Nephron (organoid): ENCODE data around the gene SLC6A9.

ENCODE experiments used
- H3K27ac Mint-ChIP-seq, 3 experiments: 2 replicates each; pipeline ENCODE4 v1.8.0; 2020; ENCODE audit warnings: mixed read lengths in 3 of 3, mild to moderate bottlenecking in 2 of 3, moderate library complexity in 1 of 3
- H3K27me3 Mint-ChIP-seq: 2 replicates; pipeline ENCODE4 v1.8.0; 2021; ENCODE audit warnings: low read depth, mild to moderate bottlenecking, moderate library complexity, mixed read lengths
- H3K36me3 Mint-ChIP-seq: 2 replicates; pipeline ENCODE4 v1.8.0; 2020; ENCODE audit warnings: low read depth, mixed read lengths
- H3K4me1 Mint-ChIP-seq: 2 replicates; pipeline ENCODE4 v1.8.0; 2020; ENCODE audit warnings: mixed read lengths
- H3K4me3 Mint-ChIP-seq, 3 experiments: 2 replicates each; pipeline ENCODE4 v1.8.0; 2020; ENCODE audit warnings: mild to moderate bottlenecking in 3 of 3, mixed read lengths in 3 of 3, moderate library complexity in 2 of 3
- H3K9me3 Mint-ChIP-seq: 2 replicates; pipeline ENCODE4 v1.8.0; 2020; ENCODE audit warnings: mixed read lengths
- TF ChIP-seq, protein P1 (sequence below), 3 experiments: fragments of 200-600 bp; sonication (generic); IDR thresholded peaks; one replicate each; pipeline ENCODE4 v1.5.0; 2021; ENCODE audit warnings: antibody characterized with exemption in 3 of 3; ENCODE audit not compliant: unreplicated experiment in 3 of 3

The SLC6A9 gene

DNA sequence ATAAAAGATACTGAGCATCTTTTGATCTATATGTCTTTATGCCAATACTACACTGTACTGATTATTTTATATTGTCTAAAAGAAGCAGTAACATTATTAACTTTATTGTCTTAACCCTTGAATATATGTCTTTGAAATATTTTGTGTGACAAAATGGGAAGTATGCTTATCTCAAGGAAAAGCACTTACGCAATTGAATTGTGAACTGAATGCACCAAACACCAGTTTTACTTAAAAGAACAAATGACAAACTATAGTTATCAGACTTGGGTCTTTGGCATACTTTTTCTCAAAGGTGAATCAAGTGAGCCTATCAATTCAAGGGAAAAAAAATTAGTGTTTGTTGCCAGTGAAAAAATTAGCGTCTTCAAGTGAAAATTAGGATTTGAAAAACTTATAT is 9.2 kb upstream of the SLC6A9 start:
- peaks cover 8% of the 10 kb centered on the region for H3K27me3 Mint-ChIP-seq
- H3K4me1 Mint-ChIP-seq: peaks cover 28% of the 10 kb centered on the region
- H3K27ac Mint-ChIP-seq: no peak overlapping the region
- H3K36me3 Mint-ChIP-seq: no peaks in the 10 kb centered on the region
- no peak overlapping the region for H3K4me3 Mint-ChIP-seq
- TF ChIP-seq, protein P1, sequence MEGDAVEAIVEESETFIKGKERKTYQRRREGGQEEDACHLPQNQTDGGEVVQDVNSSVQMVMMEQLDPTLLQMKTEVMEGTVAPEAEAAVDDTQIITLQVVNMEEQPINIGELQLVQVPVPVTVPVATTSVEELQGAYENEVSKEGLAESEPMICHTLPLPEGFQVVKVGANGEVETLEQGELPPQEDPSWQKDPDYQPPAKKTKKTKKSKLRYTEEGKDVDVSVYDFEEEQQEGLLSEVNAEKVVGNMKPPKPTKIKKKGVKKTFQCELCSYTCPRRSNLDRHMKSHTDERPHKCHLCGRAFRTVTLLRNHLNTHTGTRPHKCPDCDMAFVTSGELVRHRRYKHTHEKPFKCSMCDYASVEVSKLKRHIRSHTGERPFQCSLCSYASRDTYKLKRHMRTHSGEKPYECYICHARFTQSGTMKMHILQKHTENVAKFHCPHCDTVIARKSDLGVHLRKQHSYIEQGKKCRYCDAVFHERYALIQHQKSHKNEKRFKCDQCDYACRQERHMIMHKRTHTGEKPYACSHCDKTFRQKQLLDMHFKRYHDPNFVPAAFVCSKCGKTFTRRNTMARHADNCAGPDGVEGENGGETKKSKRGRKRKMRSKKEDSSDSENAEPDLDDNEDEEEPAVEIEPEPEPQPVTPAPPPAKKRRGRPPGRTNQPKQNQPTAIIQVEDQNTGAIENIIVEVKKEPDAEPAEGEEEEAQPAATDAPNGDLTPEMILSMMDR (IDR thresholded peaks at IDR 0.05; ENCODE audit: unreplicated experiment in 3 of 3): no peak
- H3K9me3 Mint-ChIP-seq: no peaks in the 10 kb centered on the region

DNA sequence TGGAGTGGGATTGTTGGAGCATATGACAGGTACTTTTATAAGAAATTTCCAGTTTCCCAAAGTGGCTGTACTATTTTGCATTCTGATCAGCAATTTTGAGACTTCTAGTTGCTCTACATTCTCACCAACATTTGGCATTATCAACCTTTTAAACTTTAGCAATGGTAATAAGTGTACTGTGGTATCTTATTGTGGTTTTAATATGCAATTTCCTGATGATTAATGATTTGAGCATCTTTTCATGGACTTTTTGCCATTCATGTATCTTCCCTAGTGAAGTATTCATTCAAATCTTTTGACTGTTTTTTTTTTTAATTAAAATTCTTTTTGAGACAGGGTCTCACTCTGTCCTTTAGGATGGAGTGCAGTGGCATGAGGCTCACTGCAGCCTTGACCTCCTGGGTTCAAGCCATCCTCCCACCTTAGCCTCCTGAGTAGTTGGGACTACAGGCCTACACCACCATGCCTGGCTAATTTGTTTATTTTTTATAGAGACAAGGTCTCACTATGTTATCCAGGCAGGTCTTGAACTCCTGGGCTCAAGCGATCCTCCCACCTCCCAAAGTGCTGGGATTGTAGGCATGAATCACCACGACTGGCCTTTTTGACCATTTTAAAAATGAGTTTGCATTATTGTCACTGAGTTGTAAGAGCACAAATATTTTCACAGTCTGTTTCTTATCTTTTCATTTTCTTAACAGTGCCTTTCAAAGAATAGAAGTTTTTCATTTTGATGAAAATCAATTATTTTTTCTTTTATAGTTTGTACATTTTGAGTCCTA is 7.8 kb upstream of the SLC6A9 start:
- Mint-ChIP-seq H3K4me3 (no peak overlapping the region), H3K27me3 (peaks cover 4% of the 10 kb centered on the region), H3K27ac (peak overlapping the region in 1 of 3 experiments; percentile 80), H3K36me3 (no peaks in the 10 kb centered on the region), H3K4me1 (peaks cover 33% of the 10 kb centered on the region), H3K9me3 (no peaks in the 10 kb centered on the region)
- TF ChIP-seq, protein P1 (IDR thresholded peaks at IDR 0.05; ENCODE audit: unreplicated experiment in 3 of 3): no peak

GRCh38 chr1:44037154-44037553 is 5.9 kb upstream of the SLC6A9 start:
- H3K27ac Mint-ChIP-seq: peak overlapping the region; percentile 22 to 90 (median 83)

DNA sequence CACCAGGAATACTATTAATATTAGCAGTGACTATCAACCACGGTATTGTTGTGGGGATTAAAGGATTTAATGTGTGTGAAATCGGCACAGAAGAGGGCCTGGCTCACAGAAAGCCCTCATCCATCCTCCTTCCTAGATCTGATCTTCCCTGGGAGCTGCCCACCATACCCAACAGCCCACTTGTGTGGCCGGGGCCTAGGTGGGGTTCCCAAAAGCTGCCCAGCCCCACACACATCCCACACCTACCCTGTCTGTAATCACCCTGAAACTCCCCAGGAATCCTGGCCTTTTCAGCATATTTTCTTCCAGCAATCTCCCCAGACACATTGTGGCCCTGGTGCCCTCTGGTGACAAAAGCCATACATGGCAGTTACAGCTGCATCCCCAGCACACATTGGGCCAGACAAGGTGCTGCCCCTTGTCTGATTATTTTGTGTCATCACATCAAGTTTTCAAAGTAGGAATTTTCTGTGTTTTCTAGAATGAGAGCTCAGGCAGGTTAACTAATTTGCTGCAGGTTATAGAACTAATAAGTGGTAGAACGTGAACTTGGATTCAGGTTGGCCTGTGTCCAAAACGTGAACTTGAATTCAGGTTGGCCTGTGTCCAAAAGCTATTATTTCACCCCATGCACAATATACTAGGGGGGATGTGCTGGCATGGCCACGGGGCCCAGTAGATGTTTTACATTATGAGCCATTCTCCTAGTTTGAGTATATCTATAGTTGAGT is 5.3 kb upstream of the SLC6A9 start:
- peaks cover 54% of the 10 kb centered on the region for H3K4me1 Mint-ChIP-seq
- H3K9me3 Mint-ChIP-seq: no peaks in the 10 kb centered on the region
- peak overlapping the region; percentile 70 to 90 (median 83) for H3K27ac Mint-ChIP-seq
- H3K4me3 Mint-ChIP-seq: peak overlapping the region; percentile 1 to 14 (median 3)
- no peaks in the 10 kb centered on the region for H3K27me3 Mint-ChIP-seq
- TF ChIP-seq, protein P1 (IDR thresholded peaks at IDR 0.05; ENCODE audit: unreplicated experiment in 3 of 3): peak; percentile 67 to 82 (median 75)
- no peaks in the 10 kb centered on the region for H3K36me3 Mint-ChIP-seq

More at GRCh38 chr1:44037154-44037553, 5.9 kb upstream of the SLC6A9 start:
- Mint-ChIP-seq H3K9me3 (no peaks in the 10 kb centered on the region), H3K27me3 (no peaks in the 10 kb centered on the region), H3K36me3 (no peaks in the 10 kb centered on the region), H3K4me3 (no peak overlapping the region), H3K4me1 (peaks cover 48% of the 10 kb centered on the region)
- TF ChIP-seq, protein P1 (IDR thresholded peaks at IDR 0.05; ENCODE audit: unreplicated experiment in 3 of 3): no peak

DNA sequence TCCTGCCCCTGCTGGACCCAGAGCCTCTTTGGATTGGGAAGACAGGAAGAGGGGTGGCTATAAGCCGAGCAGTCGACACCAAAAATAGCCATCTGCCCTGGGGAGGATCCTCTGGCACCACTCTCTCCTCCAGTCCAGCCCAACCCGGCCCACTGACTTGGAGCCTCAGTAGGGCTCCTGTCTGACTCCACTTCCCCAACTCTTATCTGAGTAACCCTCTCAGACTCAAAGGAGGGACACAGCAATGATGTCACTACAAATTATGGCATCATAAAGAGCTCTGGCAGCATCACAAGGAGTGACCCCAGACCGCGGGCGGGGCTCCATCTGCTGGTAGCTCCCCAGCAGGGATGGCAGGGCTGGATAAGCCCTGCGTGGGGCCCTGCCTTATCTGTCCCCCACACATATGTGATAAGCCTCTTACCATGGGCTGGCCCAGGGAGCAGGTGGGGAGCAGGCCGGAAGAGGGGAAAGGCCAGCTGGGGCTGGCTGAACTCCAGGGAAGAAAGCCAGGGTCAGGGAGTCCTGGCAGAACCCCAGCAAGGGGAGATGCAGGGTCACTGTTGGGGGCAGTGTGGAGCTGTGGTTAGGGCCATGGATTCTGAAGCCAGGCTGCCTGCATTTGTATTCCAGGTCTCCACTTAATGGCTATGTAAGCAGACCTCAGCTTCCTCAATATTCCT is 4.6 kb upstream of the SLC6A9 start:
- Mint-ChIP-seq H3K4me1 (peaks cover 56% of the 10 kb centered on the region), H3K9me3 (no peaks in the 10 kb centered on the region)

More for the DNA sequence above, 4.6 kb upstream of the SLC6A9 start:
- TF ChIP-seq, protein P1 (IDR thresholded peaks at IDR 0.05; ENCODE audit: unreplicated experiment in 3 of 3): no peak
- H3K4me3 Mint-ChIP-seq: peak overlapping the region in 2 of 3 experiments; percentile 34 to 54
- no peaks in the 10 kb centered on the region for H3K27me3 Mint-ChIP-seq
- H3K36me3 Mint-ChIP-seq: no peaks in the 10 kb centered on the region
- H3K27ac Mint-ChIP-seq: peak overlapping the region; percentile 54 to 83 (median 74)
